ENCODE data around the gene CYTH4.
"Not testable (repeated sequence)": the region's sequence is repeated elsewhere in the genome, so short reads cannot be mapped to it uniquely, and the experiment has no call there.

CYTH4 gene, protein sequence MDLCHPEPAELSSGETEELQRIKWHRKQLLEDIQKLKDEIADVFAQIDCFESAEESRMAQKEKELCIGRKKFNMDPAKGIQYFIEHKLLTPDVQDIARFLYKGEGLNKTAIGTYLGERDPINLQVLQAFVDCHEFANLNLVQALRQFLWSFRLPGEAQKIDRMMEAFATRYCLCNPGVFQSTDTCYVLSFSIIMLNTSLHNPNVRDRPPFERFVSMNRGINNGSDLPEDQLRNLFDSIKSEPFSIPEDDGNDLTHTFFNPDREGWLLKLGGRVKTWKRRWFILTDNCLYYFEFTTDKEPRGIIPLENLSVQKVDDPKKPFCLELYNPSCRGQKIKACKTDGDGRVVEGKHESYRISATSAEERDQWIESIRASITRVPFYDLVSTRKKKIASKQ

GRCh38 chr22:37282385-37282677, at the start of gene CYTH4:
TSS of gene CYTH4 (plus strand) at chr22:37282508. CDS start at chr22:37282570, 62 bp downstream.
- DNase-seq (ENCODE audit: low read depth) = no peak

GRCh38 chr22:37233371-37233750, 48.9 kb upstream of the CYTH4 start:
- DNase-seq (ENCODE audit: low read depth) = not testable (repeated sequence)

DNA sequence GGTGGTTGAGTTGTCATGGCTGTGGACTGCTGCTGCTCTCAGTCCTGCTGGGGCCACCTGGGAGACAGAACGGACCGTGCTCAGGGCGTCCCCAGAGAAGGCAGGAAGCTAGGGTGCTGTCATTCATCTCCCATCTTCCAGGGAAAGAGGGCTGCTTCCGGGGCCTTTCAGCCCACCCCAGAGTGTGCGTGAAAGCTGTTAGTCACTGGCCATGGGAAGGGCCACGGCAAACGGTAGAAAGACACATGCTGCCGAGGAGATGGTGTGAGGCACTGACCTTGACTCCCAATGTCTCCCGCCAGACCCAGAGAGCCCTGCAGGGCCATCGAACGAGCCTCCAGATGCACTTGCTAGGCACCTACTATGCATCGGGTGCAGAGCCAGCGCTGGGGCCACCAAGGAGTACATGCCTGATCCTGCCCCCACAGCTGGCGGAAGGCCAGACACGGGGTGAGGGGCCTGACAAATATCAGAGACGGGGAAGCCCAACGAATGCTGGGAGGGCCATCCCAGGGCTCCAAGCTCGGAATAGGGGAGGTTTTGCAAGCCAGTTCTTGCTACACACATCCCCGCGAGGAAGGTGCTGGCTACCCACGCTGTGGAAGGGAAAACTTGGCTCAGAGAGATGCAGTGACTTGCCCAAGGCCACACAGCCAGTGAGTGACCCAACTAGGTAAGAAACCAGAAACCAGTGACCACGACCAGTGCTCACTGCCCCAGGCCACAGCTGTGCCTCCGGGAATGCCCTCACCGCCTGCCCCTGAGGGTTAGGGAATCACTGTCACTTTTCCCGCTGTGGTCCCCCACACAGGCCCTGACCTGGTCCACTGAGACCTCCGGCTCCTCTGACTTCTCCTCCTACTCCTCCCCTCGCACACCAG, 48.3 kb upstream of the CYTH4 start:
- no peak for DNase-seq (ENCODE audit: low read depth)

- no peak for DNase-seq (ENCODE audit: low read depth)
These were observed 47.3 kb upstream of the CYTH4 start for GRCh38 chr22:37234736-37235711.

GRCh38 chr22:37235897-37236607, 46.3 kb upstream of the CYTH4 start:
- DNase-seq (ENCODE audit: low read depth) = no peak

GRCh38 chr22:37237371-37238268, 44.7 kb upstream of the CYTH4 start:
- no peak for DNase-seq (ENCODE audit: low read depth)

- no peak for DNase-seq (ENCODE audit: low read depth)
These were observed 42.7 kb upstream of the CYTH4 start for GRCh38 chr22:37239336-37240239.

DNA sequence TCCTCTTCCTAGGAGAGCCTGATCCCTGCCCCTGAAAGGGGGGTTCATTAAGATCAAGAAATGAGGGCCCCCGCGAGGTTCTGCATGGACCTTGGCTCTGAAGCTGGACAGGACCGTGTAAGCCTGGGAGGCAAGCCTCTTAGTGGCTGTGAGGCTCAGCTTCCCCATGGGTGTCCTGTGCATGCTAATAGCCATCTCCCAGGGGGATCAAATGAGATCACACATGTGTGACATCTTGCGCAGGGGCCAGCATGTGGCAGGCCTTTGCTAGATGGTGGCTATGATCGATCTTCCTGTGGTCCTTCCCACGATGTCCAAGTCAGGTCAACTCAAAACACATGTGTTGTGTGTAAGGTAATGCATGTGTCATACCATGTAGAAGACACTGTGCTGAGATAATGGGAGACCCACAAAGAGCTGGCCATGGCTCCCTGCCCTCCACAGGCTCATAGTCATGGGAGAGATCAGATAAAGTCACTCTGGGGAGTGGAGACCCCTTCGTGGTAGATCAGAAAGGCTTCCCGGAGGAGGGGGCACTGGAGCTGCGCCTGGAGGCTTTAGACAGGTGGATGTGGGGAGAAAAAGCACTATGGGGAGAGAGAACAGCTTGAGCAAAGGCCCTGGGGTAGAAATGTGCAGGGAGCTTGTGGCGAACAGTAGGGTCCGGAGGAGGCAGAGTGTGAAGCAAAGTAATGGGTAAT, 41.9 kb upstream of the CYTH4 start:
- DNase-seq (ENCODE audit: low read depth) = no peak

DNA sequence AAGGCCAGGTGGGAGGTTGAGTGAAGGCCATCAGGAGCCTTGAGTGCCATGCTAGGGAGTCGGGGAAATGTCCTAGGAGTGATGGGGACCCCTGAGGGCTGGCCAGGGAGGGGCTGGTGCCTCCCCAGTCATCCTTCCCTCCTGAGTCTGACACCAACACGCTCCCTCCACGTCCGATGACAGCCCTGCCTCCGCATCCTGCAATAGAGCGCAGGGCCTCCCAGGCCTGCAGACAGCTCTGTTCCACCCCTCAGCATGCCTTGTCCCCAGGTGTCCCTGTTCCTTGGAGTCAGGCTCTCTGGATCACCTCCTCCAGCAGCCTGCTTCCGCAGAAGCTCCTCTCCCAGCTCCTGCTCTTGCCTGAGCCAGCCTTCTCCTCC, 41.4 kb upstream of the CYTH4 start:
- no peak for DNase-seq (ENCODE audit: low read depth)

GRCh38 chr22:37241351-37242142, 40.8 kb upstream of the CYTH4 start:
- DNase-seq (ENCODE audit: low read depth) = no peak

DNA sequence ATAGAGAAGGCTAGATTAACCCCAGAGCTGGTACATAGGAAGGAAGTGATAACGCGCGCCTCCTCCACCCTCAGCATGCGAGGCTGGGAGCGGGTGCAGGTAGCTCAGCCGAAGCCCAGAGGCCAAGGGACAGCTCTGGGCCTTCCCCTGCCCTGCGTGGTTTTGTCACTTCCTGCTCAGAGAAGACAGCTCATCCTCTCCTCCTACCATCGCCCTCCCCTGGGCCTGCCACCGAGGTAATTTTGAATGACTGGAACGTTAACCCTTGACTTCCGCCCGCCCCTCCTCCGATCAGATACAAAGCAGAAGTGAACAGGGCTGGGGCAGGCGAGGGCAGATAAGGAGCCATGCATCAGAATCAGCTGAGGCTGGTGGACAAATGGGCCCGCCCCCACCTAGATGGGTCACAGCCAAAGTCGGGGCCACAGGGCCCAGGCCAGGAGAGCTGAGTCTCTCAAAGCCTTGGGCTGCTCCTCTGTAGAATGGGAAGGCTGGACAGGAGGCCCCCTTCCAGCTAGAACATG, 39.9 kb upstream of the CYTH4 start:
- no peak for DNase-seq (ENCODE audit: low read depth)

DNA sequence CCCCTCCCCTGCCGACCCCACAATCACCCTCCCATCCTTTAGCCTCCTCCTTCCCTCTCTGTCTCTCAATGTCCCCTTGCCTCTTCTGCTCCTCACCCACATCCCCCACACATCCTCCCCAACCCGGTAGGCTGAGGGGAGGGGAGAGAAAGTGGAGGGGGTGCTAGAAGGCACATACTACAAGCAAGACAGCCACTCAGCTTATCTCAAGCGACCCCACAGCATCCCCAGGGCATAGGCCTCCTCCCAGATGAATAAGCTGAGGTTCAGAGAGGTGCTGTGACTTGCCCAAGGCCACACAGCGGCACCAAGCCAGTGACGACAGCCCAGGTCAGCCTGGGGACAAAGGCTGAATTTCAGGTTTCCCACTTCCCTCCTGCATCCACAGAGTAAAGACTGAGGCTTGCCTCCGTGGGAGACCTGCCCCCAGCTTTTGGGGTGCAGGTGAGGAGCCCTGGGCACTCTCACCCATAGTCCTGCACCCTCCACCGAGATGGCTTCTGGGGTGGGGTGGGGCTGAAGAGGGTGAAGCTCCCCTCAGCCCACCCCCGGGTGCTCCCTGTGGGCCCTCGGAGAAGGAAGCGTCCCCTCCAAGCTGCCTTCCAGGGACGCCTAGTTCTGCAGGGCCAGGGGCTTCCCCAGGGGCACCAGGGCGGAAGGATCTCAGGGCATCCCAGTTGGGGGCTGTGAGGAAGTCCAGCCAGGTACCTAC, 38.8 kb upstream of the CYTH4 start:
- no peak for DNase-seq (ENCODE audit: low read depth)

DNA sequence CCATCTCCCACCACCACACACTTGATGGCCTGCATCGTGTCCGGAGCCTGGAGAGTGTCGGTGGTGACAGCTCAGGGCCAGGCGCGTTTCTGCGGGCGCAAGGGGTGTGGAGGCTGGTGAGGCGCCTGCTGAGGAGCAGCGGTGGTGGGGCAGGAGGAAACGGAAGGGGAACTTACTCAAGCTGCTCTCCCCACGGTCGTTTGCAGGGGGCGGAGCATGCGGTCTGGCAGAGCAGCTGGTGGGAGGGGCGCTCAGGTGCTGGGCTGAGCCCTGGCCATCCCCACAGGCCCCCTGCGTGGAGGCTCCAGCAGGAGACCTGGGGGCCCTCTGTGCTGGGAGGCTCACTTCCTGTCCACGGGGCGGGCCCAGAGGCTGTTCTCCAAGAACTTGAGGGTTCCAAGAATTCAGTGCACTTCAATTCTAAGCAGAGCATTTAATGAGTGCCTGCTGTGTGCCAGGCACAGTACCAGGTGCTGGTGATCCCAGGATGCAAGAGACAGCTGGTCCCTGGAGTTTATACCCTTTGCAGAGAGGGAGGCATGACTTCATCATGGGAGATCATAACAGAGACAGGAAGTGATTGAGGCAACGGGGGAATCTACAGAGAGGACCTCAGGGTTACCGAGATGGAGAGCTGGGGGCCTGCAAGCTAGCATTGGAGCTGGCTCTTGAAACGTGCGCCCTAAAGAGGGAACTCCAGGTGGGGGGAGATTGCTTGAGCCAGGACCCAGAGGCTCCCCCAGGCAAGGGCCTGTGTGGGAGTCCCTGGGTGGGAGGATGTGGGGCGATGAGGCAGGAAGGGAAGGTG, 38.0 kb upstream of the CYTH4 start, which contains the start of gene RAC2:
RAC2 (minus strand) TSS at position 156 of the 808 bp plus-strand sequence; CDS start at position 35, 121 bp downstream.
- no peak for DNase-seq (ENCODE audit: low read depth)

DNA sequence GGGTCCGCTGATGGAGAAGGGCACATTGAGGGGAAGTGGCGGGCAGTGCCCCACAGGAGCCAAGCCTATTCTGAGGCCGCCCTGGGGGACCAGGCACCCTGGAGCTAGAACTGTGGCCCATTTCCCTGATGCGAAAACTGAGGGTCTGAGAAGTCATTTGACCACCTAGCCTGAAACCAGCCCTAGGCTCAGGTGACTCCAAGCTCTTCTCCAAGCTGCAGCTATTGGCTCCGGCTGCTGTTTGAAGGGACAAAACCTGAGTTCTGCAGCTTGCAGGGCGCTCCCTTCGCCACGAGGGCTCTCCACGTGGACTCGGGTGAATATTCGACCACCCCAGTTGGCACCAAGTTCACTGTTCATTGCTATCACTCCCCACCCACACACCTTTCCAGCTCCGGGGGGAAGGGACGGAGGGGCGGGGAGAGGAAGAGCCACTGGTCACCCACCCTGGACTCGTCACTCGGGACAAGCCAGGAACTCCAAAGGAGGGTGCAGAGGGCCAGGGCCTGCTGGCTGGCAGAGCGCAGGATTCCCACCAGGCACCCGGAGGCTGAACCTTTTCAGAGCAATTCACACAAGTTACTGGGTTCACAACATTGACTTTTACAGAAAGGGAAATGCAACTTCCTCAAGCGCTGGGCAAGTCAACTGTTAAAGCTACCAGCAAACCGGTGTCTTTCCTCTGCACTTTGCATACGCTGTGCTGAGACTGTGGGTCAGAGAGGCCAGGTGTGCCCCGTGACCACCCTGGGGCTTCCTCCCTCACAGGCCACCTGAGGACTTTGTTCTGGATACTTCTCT, 37.2 kb upstream of the CYTH4 start:
- no peak for DNase-seq (ENCODE audit: low read depth)

DNA sequence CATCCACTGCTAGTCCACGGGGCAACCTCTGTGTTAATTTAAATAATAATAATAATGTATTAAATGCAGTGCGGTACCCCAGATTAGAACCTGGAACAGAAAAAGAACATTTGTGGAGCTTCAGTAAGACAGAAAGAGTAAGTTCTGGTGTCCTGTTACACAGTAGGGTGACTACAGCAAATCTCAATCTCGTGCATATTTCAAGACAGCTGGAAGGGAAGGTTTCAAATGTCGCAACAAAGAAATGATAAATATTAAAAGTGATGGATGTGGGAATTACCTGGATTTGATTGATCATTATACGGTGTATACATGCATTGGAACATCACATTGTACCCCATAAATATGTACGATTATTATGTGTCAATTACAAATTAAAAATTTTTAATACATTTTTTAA, 36.6 kb upstream of the CYTH4 start:
- no peak for DNase-seq (ENCODE audit: low read depth)

All from HS-27A (cell line).